Mesendoderm (in vitro differentiated cells): ENCODE measurements around the gene CECR2.

Experiments used
- DNase-seq: peaks from one replicate; pipeline ENCODE4 v3.0.0; 2013
- H2AK5ac ChIP-seq: 2 replicates; pipeline ENCODE4 v1.6.1; 2013; ENCODE audit warnings: low read length, inconsistent platforms
- H2BK120ac ChIP-seq: 2 replicates; pipeline ENCODE4 v1.6.1; 2013; ENCODE audit warnings: low read depth, mild to moderate bottlenecking, low read length, moderate library complexity, mixed read lengths
- H2BK15ac ChIP-seq: replicated peaks from 2 replicates; pipeline ENCODE4 v1.6.1; 2013; ENCODE audit warnings: low read depth, mild to moderate bottlenecking, moderate library complexity
- H2BK5ac ChIP-seq: 2 replicates; pipeline ENCODE4 v1.6.1; 2013; ENCODE audit warnings: low read length, inconsistent platforms
- H3K18ac ChIP-seq: 2 replicates; pipeline ENCODE4 v1.6.1; 2013; ENCODE audit warnings: mild to moderate bottlenecking, low read length, mixed read lengths
- H3K23ac ChIP-seq: one replicate; pipeline ENCODE4 v1.6.1; 2013; ENCODE audit warnings: low read length
- H3K27ac ChIP-seq: 2 replicates; pipeline ENCODE4 v1.5.1; 2013; ENCODE audit warnings: low read depth, mild to moderate bottlenecking, inconsistent platforms, low read length, moderate library complexity
- H3K27me3 ChIP-seq: 2 replicates; pipeline ENCODE4 v1.6.1; 2013; ENCODE audit warnings: low read length, control low read depth, mild to moderate bottlenecking, inconsistent platforms; ENCODE audit not compliant: insufficient read depth, poor library complexity
- H3K36me3 ChIP-seq: 2 replicates; pipeline ENCODE4 v1.6.1; 2013; ENCODE audit warnings: low read length, inconsistent platforms; ENCODE audit not compliant: control insufficient read depth, insufficient read depth
- H3K4ac ChIP-seq: one replicate; pipeline ENCODE4 v1.6.1; 2013; ENCODE audit warnings: low read depth, mild to moderate bottlenecking, low read length, moderate library complexity
- H3K4me1 ChIP-seq: 2 replicates; pipeline ENCODE4 v1.6.1; 2013; ENCODE audit warnings: low read depth, low read length, inconsistent platforms; ENCODE audit not compliant: control insufficient read depth
- H3K4me2 ChIP-seq: 2 replicates; pipeline ENCODE4 v1.6.1; 2013; ENCODE audit warnings: low read length
- H3K4me3 ChIP-seq: 2 replicates; pipeline ENCODE4 v1.5.1; 2013; ENCODE audit warnings: mild to moderate bottlenecking, low read length
- H3K56ac ChIP-seq: one replicate; pipeline ENCODE4 v1.6.1; 2013; ENCODE audit warnings: low read length
- H3K79me1 ChIP-seq: 2 replicates; pipeline ENCODE4 v1.6.1; 2013; ENCODE audit warnings: low read length, inconsistent platforms
- H3K79me2 ChIP-seq: 2 replicates; pipeline ENCODE4 v1.6.1; 2013; ENCODE audit warnings: mild to moderate bottlenecking, low read length; ENCODE audit not compliant: control insufficient read depth, insufficient read depth
- H3K9ac ChIP-seq: 2 replicates; pipeline ENCODE4 v1.6.1; 2013; ENCODE audit warnings: low read length, inconsistent platforms
- H4K5ac ChIP-seq: one replicate; pipeline ENCODE4 v1.6.1; 2013; ENCODE audit warnings: low read length
- H4K8ac ChIP-seq: one replicate; pipeline ENCODE4 v1.6.1; 2013; ENCODE audit warnings: low read depth, mild to moderate bottlenecking, control low read depth, low read length, moderate library complexity
- WGBS: extraction: QIAGEN DNeasy Blood & Tissue Kit; methylation state at CpG from one replicate; pipeline ENCODE4 v1.1.7; 2013; ENCODE audit warnings: low lambda C conversion rate, missing lambda C conversion rate; ENCODE audit not compliant: insufficient coverage; ENCODE audit errors: extremely low coverage; 5-methylcytosine and 5-hydroxymethylcytosine counted together

The CECR2 gene

DNA sequence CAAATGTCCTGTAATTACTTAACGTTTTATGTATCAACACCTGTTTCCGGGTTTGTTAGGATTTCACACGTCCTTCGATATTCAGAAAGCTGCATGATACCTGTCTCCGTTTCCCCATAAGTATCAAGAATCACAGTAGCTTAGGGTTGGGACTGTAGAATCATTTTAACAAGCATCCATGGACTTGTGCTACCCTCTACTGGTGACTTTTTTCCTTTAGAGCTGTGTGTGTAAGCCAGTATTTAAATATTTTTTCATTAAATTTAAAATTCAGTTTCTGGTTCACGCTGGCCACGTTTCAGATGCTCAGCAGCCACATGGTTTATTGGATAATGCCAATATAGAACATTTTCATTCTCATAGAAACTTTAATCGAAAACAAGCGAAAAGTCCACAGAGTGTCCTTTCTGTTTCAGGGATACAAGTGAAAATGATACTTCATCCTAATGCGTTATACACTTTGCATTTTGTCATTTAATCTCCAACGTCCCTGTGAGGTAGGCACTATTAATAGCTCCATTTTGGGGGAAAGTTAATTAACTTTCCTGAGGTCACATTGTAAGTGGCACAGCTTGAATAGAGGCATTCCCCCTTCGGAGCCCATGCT is 132.5 kb downstream of the CECR2 start:
- Histone ChIP-seq H3K4ac (no peak overlapping the region), H2AK5ac (no peak overlapping the region), H3K4me2 (no peak overlapping the region), H3K27ac (no peak overlapping the region), H3K4me3 (no peak overlapping the region), H3K9ac (no peak overlapping the region), H4K5ac (no peak overlapping the region), H4K8ac (no peak overlapping the region), H2BK120ac (no peak overlapping the region), H3K18ac (no peak overlapping the region), H3K23ac (no peak overlapping the region), H3K79me2 (no peaks in the 10 kb centered on the region), H3K4me1 (no peaks in the 10 kb centered on the region), H3K56ac (no peak overlapping the region), H2BK15ac (no peak overlapping the region), H2BK5ac (no peak overlapping the region), H3K36me3 (peaks cover 11% of the 10 kb centered on the region), H3K79me1 (peaks cover 6% of the 10 kb centered on the region), H3K27me3 (no peaks in the 10 kb centered on the region)
- no CpG with 5 or more reads among the region's 12 CpGs for WGBS
- peak; percentile 80 for DNase-seq

- no peak for DNase-seq
- H4K5ac ChIP-seq = no peak overlapping the region
- no peaks in the 10 kb centered on the region for H3K4me1 ChIP-seq
- no peak overlapping the region for H2BK15ac ChIP-seq
- H3K18ac ChIP-seq = no peak overlapping the region
- H3K9ac ChIP-seq = no peak overlapping the region
- H3K36me3 ChIP-seq = peaks cover 7% of the 10 kb centered on the region
- H3K4me2 ChIP-seq = no peak overlapping the region
- H2BK120ac ChIP-seq = no peak overlapping the region
- H3K79me1 ChIP-seq = peaks cover under 1% of the 10 kb centered on the region
- H3K4ac ChIP-seq = no peak overlapping the region
- no peak overlapping the region for H3K56ac ChIP-seq
- H3K79me2 ChIP-seq = no peaks in the 10 kb centered on the region
- H3K23ac ChIP-seq = no peak overlapping the region
- H2BK5ac ChIP-seq = no peak overlapping the region
- WGBS = no CpG with 5 or more reads among the region's 3 CpGs
- H3K4me3 ChIP-seq = no peak overlapping the region
- no peak overlapping the region for H3K27ac ChIP-seq
- H4K8ac ChIP-seq = no peak overlapping the region
- H3K27me3 ChIP-seq = no peaks in the 10 kb centered on the region
- H2AK5ac ChIP-seq = no peak overlapping the region
Observed at GRCh38 chr22:17508110-17508509, 138.8 kb downstream of the CECR2 start.

DNA sequence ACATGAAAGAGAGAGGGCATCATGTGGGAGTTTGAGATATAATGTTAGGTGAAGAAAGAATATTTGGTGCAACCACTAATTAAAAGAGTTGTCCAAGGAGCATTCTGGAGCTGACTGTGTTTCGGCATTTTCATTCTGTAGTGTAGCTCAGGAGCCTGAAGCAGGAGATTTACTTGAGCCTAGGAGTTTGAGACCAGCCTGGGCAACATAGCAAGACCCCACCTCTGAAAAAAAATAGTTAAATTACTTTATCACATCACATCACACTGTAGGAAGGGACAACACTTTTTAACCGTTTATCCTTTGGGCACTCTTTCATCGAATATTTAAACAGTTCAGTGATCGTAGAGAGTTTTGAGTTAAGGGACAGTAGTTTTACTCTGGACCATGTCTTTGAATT is 143.7 kb downstream of the CECR2 start:
- H3K9ac ChIP-seq = no peak overlapping the region
- H3K23ac ChIP-seq = no peak overlapping the region
- peaks cover under 1% of the 10 kb centered on the region for H3K4me1 ChIP-seq
- no peak overlapping the region for H2BK5ac ChIP-seq
- H3K4ac ChIP-seq = no peak overlapping the region
- H3K27ac ChIP-seq = no peak overlapping the region
- H4K8ac ChIP-seq = no peak overlapping the region
- no peak overlapping the region for H3K4me3 ChIP-seq
- peaks cover 2% of the 10 kb centered on the region for H3K36me3 ChIP-seq
- no CpG with 5 or more reads among the region's 4 CpGs for WGBS
- no peak overlapping the region for H2AK5ac ChIP-seq
- no peak overlapping the region for H3K18ac ChIP-seq
- no peak overlapping the region for H3K56ac ChIP-seq
- no peaks in the 10 kb centered on the region for H3K79me1 ChIP-seq
- no peaks in the 10 kb centered on the region for H3K79me2 ChIP-seq
- no peak overlapping the region for H2BK120ac ChIP-seq
- no peak overlapping the region for H3K4me2 ChIP-seq
- H2BK15ac ChIP-seq = no peak overlapping the region
- no peak for DNase-seq
- no peak overlapping the region for H4K5ac ChIP-seq
- no peaks in the 10 kb centered on the region for H3K27me3 ChIP-seq

DNA sequence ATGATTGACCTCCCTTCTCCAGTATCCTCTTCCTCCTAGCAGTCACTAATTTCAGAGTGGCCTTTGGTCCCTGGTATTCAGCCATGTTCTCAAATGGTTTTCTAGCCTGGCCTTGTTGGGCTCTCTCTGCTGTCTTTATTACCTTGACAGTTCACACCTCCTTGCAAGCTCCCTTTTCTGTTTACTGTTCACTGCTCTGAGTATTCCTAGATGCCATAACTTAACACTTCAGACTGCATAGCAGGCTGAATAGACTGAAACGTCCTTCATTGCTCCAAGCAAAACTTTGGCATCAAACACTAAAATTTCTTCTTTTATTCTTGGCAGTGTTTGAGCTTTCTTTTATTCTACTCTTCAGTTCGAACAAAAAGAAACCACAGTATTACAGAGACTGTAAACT is 144.4 kb downstream of the CECR2 start:
- H3K27ac ChIP-seq = no peak overlapping the region
- no CpG with 5 or more reads among the region's 2 CpGs for WGBS
- no peak overlapping the region for H2BK120ac ChIP-seq
- H4K8ac ChIP-seq = no peak overlapping the region
- H3K27me3 ChIP-seq = no peaks in the 10 kb centered on the region
- no peak overlapping the region for H2BK15ac ChIP-seq
- no peaks in the 10 kb centered on the region for H3K79me2 ChIP-seq
- no peak overlapping the region for H3K56ac ChIP-seq
- no peak overlapping the region for H3K23ac ChIP-seq
- peaks cover 2% of the 10 kb centered on the region for H3K36me3 ChIP-seq
- no peak overlapping the region for H2AK5ac ChIP-seq
- no peak overlapping the region for H3K9ac ChIP-seq
- H3K4me2 ChIP-seq = no peak overlapping the region
- DNase-seq = no peak
- no peak overlapping the region for H3K4me3 ChIP-seq
- peaks cover 7% of the 10 kb centered on the region for H3K4me1 ChIP-seq
- no peaks in the 10 kb centered on the region for H3K79me1 ChIP-seq
- no peak overlapping the region for H3K18ac ChIP-seq
- H4K5ac ChIP-seq = no peak overlapping the region
- no peak overlapping the region for H3K4ac ChIP-seq
- H2BK5ac ChIP-seq = no peak overlapping the region

GRCh38 chr22:17514084-17514483 is 144.8 kb downstream of the CECR2 start:
- no peak overlapping the region for H3K56ac ChIP-seq
- no peak overlapping the region for H3K4me2 ChIP-seq
- H3K79me2 ChIP-seq = no peaks in the 10 kb centered on the region
- H3K79me1 ChIP-seq = no peaks in the 10 kb centered on the region
- H4K5ac ChIP-seq = no peak overlapping the region
- no peak overlapping the region for H3K27ac ChIP-seq
- H2AK5ac ChIP-seq = no peak overlapping the region
- H3K18ac ChIP-seq = no peak overlapping the region
- H2BK120ac ChIP-seq = no peak overlapping the region
- WGBS = no CpG with 5 or more reads among the region's 7 CpGs
- H3K4ac ChIP-seq = no peak overlapping the region
- no peak overlapping the region for H3K23ac ChIP-seq
- no peaks in the 10 kb centered on the region for H3K27me3 ChIP-seq
- no peak overlapping the region for H3K4me3 ChIP-seq
- H2BK15ac ChIP-seq = no peak overlapping the region
- peaks cover 2% of the 10 kb centered on the region for H3K36me3 ChIP-seq
- no peak overlapping the region for H4K8ac ChIP-seq
- H2BK5ac ChIP-seq = no peak overlapping the region
- H3K9ac ChIP-seq = no peak overlapping the region
- peaks cover 7% of the 10 kb centered on the region for H3K4me1 ChIP-seq
- no peak for DNase-seq

GRCh38 chr22:17518406-17518805 is 149.1 kb downstream of the CECR2 start:
- Histone ChIP-seq H3K4me2 (no peak overlapping the region), H3K56ac (no peak overlapping the region), H2BK5ac (no peak overlapping the region), H3K27me3 (no peaks in the 10 kb centered on the region), H2BK120ac (no peak overlapping the region), H3K4me1 (peaks cover 7% of the 10 kb centered on the region), H3K27ac (no peak overlapping the region), H4K5ac (no peak overlapping the region), H4K8ac (no peak overlapping the region), H3K18ac (no peak overlapping the region), H3K4ac (no peak overlapping the region), H3K9ac (no peak overlapping the region), H2BK15ac (no peak overlapping the region), H3K4me3 (no peak overlapping the region), H3K79me1 (no peaks in the 10 kb centered on the region), H3K36me3 (no peaks in the 10 kb centered on the region), H3K79me2 (no peaks in the 10 kb centered on the region), H2AK5ac (no peak overlapping the region), H3K23ac (no peak overlapping the region)
- no CpG with 5 or more reads among the region's 3 CpGs for WGBS
- no peak for DNase-seq
